Activated CD8-positive, alpha-beta memory T cell treated with anti-CD3 and anti-CD28 coated beads for 24 hours (primary cell): ENCODE data around the gene CETP.

ENCODE experiments used
- DNase-seq: peaks from one replicate; pipeline ENCODE4 v3.0.0-alpha.2; 2020

Gene CETP

DNA sequence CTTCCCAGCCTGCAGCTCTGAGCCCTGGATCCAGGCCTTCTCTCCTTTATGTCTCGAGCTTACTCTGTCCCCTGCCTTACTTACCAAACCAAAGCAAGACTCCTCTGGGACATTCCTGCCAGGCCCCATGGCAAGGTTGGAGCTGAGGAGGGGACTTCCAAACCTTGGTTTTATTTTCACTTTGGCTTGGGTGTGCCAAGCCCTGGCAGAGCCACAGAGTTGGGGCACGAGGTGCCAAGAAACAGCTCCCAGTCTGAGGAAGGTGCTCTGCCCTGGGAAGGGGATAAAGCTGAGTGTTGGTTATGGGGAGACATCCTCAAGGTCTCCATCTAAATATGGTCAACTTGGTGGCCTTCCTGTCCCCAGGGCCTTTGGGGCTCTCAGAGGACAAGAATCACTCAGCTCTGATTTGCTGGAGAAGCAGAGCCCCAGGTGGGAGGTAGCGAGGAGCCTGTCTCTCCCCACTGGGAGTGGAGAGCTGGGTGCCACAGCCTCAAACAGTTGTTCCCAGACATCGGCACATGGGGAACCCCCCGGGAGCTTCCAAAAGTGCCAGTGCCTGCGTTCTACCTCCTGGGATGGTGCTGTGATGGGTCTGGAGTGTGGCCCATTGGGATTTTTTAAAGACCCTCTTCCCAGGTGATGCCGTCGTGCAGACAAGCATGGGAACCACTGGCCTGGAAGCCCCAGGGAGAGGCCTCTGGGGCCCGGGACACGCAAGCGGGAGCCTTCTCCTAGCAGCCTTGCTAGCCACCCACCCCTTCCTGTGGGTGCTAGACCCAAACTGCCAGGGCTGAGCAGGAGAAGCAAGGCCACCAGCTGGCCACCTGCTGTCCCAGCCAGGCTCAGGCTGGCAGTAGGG is 37.9 kb downstream of the CETP start:
- no peak for DNase-seq

DNA sequence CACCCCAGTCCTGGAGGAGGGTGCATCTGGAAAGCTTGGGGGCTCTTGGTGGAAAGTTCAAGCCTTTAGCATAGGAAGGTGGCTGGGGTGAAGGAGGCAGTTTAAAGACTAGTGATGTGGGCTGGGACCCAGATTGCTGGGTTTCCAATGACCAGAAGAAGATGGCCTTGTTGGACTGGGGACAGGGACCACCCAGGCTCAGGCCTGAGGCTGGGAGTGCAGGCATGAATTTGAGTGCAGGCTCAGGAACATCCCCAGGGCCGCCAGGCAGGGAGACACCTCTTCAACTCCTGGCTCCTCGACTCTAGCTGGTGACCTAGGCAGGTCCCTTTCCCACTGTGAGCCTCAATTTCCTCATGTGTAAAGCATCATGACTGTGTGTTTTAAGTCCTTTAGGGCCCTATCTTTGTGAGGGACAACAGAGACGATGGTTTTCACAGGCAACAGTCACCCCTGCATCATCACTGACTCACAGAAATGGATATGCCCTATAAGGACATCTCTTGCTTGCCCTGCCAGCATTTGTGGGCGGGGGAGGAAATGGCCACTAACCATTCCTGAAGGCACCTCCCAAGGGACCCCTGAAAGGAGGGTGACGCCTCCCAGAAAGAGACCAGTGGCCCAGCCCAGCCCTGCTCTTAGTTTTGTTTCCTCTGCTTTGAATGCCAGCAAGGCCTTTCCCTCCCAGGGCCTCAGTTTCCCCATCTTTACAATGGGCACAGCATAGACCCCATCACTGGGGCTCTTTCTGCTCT is 38.7 kb downstream of the CETP start:
- peak; percentile 83 for DNase-seq

- no peak for DNase-seq
Observed at GRCh38 chr16:57001026-57001679, 39.4 kb downstream of the CETP start.

- DNase-seq, result no peak
Observed at GRCh38 chr16:57003439-57004386, 42.0 kb downstream of the CETP start.

GRCh38 chr16:57004387-57005250 is 42.9 kb downstream of the CETP start:
- DNase-seq, result no peak

DNA sequence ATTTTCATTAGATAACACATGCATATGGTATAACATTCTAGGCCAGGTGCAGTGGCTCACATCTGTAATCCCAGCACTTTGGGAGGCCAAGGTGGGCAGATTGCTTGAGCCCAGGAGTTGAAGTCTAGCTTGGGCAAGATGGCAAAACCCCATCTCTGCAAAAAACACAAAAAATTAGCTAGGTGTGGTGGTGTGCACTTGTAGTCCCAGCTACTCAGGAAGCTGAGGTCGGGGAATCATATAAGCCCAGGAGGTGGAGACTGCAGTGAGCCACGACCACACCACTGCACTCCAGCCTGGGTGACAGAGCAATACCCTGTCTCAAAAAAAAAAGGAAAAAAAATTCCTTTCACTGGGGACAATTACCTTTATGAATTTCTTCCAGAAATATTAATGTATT is 43.8 kb downstream of the CETP start:
- DNase-seq, result peak; percentile 53

GRCh38 chr16:57007050-57007449 is 45.3 kb downstream of the CETP start:
- peak; percentile 51 for DNase-seq

GRCh38 chr16:57007530-57007929 is 45.8 kb downstream of the CETP start:
- DNase-seq, result peak; percentile 35

- no peak for DNase-seq
Observed at GRCh38 chr16:57008440-57008839, 46.7 kb downstream of the CETP start.

- DNase-seq, result peak; percentile 57
Observed at GRCh38 chr16:57009643-57010170, 48.0 kb downstream of the CETP start.

DNA sequence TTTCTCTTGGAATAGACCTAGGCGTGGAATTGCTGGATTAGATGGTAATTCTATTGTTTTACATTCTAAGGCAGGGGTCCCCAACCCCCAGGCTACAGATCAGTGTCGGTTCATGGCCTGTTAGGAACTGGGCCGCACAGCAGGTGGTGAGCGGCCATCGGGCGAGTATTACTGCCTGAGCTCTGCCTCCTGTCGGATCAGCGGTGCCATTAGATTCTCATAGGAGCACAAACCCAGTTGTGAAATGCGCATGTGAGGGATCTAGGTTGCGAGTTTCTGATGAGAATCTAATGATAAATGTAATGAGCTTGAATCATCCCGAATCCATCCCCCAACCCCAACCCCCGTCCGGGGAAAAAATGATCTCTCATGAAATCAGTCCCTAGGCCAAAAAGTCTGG is 50.6 kb downstream of the CETP start:
- no peak for DNase-seq

DNA sequence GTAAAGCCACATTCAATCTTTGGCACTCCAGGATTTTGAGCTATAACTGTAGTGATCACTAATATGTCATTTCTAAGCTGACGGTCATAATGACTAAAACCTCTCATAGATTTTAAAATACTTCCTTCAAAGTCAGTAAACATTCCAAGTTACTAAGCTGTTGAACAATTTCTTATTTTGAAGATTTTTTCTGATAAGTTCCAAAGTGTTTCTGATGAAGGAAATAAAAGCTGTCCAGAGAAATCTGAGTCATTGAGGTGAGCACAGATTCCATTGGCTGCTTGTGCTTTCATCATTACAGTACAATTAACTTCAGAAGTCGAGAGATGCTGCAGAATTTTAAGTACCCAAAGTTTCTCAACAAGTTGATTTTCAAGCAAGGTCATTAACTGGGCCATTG is 51.5 kb downstream of the CETP start:
- DNase-seq, result no peak

GRCh38 chr16:57013902-57014301 is 52.2 kb downstream of the CETP start:
- no peak for DNase-seq

GRCh38 chr16:57016301-57016700 is 54.6 kb downstream of the CETP start:
- no peak for DNase-seq

DNA sequence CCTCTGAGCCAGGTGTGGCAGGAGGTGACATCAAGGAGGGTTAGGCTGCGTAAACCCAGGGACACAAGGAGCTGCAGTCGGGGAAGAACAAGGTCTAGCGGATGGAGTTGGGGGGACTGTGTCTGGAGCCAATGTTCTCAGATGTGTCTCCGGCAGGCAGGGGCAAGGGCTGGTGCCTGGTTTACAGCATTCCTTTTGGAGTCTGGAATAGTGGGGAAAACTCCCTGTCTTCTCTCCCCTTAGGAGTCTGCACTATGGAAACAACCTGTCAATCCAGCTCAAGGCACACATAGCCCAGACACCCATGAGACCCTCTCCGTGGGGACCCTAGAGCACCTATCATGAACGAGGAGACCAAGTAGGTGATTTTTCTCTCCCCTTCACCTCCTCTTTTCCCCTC is 55.1 kb downstream of the CETP start:
- no peak for DNase-seq

DNA sequence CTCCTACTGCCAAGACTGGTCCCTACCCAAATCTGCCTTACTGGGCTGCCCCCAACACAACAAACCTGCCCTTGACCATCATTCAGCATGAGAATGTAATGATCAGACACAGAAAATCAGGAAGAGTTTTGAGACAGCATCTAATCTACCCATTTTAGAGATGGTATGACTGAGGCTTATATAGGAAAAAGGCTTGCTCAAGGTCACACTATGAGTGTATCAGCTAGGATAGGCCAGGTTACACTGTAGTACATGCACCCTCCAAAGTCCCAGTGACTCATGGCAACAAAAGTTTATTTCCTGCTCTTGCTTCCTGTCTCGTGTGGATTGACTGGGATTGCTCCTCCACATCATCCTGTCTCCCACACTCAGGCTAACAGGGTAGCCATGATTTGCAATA is 55.5 kb downstream of the CETP start:
- DNase-seq, result no peak

DNA sequence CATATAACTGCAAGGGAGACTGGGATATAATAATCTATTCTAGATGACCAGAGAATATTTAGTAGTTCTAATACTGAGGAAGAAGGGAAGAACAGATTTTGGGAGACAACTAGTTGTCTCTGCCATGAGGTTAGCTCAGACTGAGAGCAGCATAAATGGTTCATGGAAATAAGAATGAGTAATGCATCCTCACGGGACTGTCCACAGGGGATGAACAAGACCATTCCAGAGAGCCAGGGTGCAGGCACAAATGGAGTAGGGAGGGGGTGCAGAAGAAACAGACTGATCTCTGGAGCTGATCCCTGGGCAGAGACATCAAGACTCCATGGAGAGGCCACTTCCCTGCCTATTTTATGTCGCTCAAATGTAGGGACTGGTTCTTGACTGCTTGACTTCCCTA is 58.0 kb downstream of the CETP start:
- DNase-seq, result no peak

DNA sequence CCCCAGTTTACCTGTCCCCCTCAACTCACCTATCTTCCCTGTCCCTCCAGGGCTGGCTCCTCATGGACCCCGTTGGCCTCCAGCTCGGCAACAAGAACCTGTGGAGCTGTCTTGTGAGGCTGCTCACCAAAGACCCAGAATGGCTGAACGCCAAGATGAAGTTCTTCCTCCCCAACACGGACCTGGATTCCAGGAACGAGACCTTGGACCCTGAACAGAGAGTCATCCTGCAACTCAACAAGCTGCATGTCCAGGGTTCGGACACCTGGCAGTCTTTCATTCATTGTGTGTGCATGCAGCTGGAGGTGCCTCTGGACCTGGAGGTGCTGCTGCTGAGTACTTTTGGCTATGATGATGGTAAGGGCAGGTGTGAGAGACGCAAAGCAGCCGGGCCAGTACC is 58.9 kb downstream of the CETP start:
- DNase-seq, result no peak

GRCh38 chr16:57021757-57022156 is 60.0 kb downstream of the CETP start:
- DNase-seq, result no peak

GRCh38 chr16:57022445-57022844 is 60.7 kb downstream of the CETP start:
- DNase-seq, result no peak

DNA sequence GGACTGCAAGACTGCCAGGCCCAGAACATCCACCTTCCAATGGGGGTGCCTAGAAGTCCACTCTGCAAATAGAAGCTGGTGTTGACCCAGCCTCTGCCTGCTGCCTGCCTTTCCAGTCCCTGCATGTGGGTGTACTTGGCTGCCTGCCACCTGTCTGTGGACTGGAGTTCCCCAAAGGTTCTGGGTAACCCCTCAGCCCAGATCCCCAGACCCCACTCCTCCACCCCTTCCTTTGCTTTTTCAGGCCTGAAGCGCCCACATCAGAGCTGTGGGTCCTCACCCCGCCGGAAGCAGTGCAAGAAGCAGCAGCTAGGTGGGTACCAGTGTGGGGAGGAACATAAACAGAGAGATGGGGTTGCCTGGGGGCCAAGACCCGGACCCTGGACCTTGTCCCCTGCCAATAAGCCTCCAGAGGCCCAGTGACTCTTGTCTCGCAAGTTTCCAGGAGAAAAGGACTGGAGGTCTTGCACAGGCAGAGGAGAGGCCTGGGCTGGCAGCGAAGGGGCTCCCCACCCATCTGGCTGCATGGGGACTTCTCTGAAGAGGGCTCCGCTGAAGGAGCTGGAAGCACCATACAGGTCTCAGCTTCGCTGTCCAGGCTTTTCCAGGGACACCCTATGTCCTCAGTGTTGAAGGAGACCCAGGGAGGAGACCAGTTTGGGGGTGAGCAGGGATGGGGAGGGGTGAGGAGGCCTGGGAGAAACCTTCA is 61.9 kb downstream of the CETP start:
- peak; percentile 92 for DNase-seq
